PC-9 (cell line): ENCODE data around the gene ASTN2.

ENCODE experiments used
- EZH2 ChIP-seq: fragments of 200-600 bp; sonication (generic); IDR thresholded peaks from 2 replicates; pipeline ENCODE4 v1.8.0; 2017; ENCODE audit warnings: antibody characterized with exemption, low read depth
- TF ChIP-seq, protein P1 (sequence below): fragments of 200-600 bp; sonication (generic); conservative IDR thresholded peaks from 2 replicates; pipeline ENCODE4 v1.6.1; 2017; ENCODE audit warnings: mixed run types, antibody characterized with exemption, mild to moderate bottlenecking, moderate library complexity

DNA sequence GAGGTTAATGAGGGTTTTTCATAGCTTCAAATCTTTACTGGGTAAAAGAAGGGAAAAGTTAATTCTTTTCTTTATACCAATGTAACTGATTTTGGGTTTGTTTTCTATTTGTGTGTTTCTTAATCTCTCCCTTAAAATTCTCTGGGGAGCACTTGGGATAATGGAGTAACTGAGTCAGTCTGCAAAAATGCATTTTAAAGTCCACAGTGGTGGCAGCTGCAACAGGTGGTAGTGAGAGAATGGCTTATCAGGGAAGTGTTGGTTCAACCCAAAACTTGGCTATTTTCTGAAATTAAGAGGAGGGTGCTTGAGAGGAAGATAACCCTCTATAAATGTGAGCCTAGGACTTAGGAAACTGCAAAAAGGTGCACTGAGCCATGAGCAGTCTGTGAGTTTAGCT, 39.9 kb upstream of the ASTN2 start:
- TF ChIP-seq, protein P1, sequence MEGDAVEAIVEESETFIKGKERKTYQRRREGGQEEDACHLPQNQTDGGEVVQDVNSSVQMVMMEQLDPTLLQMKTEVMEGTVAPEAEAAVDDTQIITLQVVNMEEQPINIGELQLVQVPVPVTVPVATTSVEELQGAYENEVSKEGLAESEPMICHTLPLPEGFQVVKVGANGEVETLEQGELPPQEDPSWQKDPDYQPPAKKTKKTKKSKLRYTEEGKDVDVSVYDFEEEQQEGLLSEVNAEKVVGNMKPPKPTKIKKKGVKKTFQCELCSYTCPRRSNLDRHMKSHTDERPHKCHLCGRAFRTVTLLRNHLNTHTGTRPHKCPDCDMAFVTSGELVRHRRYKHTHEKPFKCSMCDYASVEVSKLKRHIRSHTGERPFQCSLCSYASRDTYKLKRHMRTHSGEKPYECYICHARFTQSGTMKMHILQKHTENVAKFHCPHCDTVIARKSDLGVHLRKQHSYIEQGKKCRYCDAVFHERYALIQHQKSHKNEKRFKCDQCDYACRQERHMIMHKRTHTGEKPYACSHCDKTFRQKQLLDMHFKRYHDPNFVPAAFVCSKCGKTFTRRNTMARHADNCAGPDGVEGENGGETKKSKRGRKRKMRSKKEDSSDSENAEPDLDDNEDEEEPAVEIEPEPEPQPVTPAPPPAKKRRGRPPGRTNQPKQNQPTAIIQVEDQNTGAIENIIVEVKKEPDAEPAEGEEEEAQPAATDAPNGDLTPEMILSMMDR, result no peak
- TF ChIP-seq EZH2, result no peak
